Fibroblast of lung (primary cell): ENCODE data around the gene MAPKAP1. TPM values are rescaled to one million over a fixed set of nuclear protein-coding genes. Genes with fewer than 3 reads are reported as not detected.

Source experiments
- DNase-seq, 2 donors: peaks; one replicate each; pipeline versions ENCODE4 v3.0.0 to v3.0.0-alpha.2; 2010; ENCODE audit warnings: low read depth in 2 of 2
- H2AFZ ChIP-seq: 2 replicates; pipeline ENCODE4 v1.5.1; 2012; ENCODE audit warnings: low read length, control low read depth, inconsistent platforms
- H3K27ac ChIP-seq: 2 replicates; pipeline ENCODE4 v1.5.1; 2011; ENCODE audit warnings: low read length, control low read depth; ENCODE audit not compliant: insufficient read depth
- H3K27me3 ChIP-seq: 2 replicates; pipeline ENCODE4 v1.5.1; 2011; ENCODE audit warnings: mild to moderate bottlenecking, low read length; ENCODE audit not compliant: control insufficient read depth, insufficient read depth
- H3K36me3 ChIP-seq: 2 replicates; pipeline ENCODE4 v1.5.1; 2011; ENCODE audit warnings: low read length; ENCODE audit not compliant: control insufficient read depth, insufficient read depth
- H3K4me1 ChIP-seq: 2 replicates; pipeline ENCODE4 v1.5.1; 2011; ENCODE audit warnings: low read length; ENCODE audit not compliant: control insufficient read depth, insufficient read depth; ENCODE audit errors: extremely low read depth
- H3K4me2 ChIP-seq: 2 replicates; pipeline ENCODE4 v1.5.1; 2011; ENCODE audit warnings: low read length, control low read depth; ENCODE audit not compliant: insufficient read depth; ENCODE audit errors: extremely low read depth
- H3K4me3 ChIP-seq, 4 experiments: fragments of 200-600 bp in 1 of 4; sonication (generic) in 1 of 4; replicated peaks in 1 of 4; 2 replicates each; pipeline ENCODE4 v1.5.1; 2011 to 2016; ENCODE audit warnings: low read length in 4 of 4, low read depth in 3 of 4, mild to moderate bottlenecking in 3 of 4, control low read depth in 2 of 4, inconsistent platforms in 1 of 4, mixed read lengths in 1 of 4; ENCODE audit not compliant: insufficient read depth in 1 of 4; ENCODE audit errors: control extremely low read depth in 1 of 4
- H3K79me2 ChIP-seq: 2 replicates; pipeline ENCODE4 v1.5.1; 2012; ENCODE audit warnings: mild to moderate bottlenecking, low read length, inconsistent platforms; ENCODE audit not compliant: control insufficient read depth, insufficient read depth
- H3K9ac ChIP-seq: 2 replicates; pipeline ENCODE4 v1.5.1; 2011; ENCODE audit warnings: mild to moderate bottlenecking, low read length, control low read depth; ENCODE audit not compliant: insufficient read depth
- H3K9me3 ChIP-seq: 2 replicates; pipeline ENCODE4 v1.5.1; 2012; ENCODE audit warnings: low read depth, low read length; ENCODE audit not compliant: control insufficient read depth, insufficient read depth
- H4K20me1 ChIP-seq: 2 replicates; pipeline ENCODE4 v1.5.1; 2011; ENCODE audit warnings: low read length; ENCODE audit not compliant: control insufficient read depth, insufficient read depth; ENCODE audit errors: extremely low read depth
- EZH2 ChIP-seq: IDR thresholded peaks from 2 replicates; pipeline ENCODE4 v1.5.1; 2012; ENCODE audit warnings: low read length, control low read depth, mild to moderate bottlenecking; ENCODE audit errors: missing control alignments
- polyA plus RNA-seq, 2 donors: library from polyadenylated mRNA; depleted of rRNA in 1 of 2; stranded (reverse) in 1 of 2; unstranded in 1 of 2; fragments of >200 nt; gene quantifications; 2 replicates each; pipeline ENCODE4 v1.2.1, GENCODE V29; 2011 to 2012; ENCODE audit warnings: missing spikeins in 1 of 2
- total RNA-seq: library from RNA; depleted of rRNA; stranded (reverse); fragments of >200 nt; gene quantifications from 2 replicates; pipeline ENCODE4 v1.2.1, GENCODE V29; 2014
- TF ChIP-seq, protein P1 (sequence below), 2 donors: IDR thresholded peaks in 1 of 2; conservative IDR thresholded peaks in 1 of 2; 1 replicate in 1 of 2; 2 replicates in 1 of 2; pipeline ENCODE4 v1.5.1; 2011 to 2012; ENCODE audit warnings: low read length in 2 of 2, control low read depth in 1 of 2, inconsistent platforms in 1 of 2, low read depth in 1 of 2, mild to moderate bottlenecking in 1 of 2

Gene MAPKAP1
- total and polyA plus RNA-seq, 2 donors (not counting 1 experiment from before 2014, with no cell fraction given) = 63.7 to 127 TPM

DNA sequence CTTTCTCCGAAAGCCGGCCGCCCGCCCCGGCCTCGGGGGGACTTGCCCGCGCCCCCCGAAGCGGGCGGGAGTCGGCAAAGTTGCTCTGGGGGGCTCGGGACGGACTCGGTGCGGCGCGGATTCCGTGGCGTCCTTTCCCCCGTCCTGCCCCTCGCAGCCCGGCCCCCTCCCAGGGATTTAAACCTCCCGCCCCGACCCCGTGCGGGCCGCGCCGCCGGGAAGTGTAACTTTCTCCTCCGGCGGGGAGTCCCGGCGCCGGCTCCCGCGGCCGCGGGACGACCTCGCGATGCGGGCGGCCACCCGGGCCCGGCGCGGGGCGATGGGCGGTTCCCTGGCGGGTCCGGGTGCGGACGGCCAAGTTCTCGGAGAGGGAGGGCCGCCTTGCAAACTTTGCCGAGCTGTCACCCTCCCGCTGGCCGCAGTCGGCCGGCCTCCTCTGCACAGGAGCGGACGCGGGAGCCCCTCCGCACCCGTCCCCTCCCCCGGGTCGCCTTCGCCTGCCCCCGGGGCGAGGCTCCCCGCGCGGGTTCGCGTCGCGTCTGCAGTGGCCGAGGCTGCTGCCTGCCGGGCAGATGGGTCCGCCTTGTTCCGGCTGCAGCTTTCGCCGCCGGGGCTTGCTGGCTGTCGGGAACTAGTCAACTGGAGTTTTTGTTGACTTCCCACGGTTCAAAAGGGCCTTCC, 40.9 kb upstream of the MAPKAP1 start:
- no peak for TF ChIP-seq EZH2
- TF ChIP-seq, protein P1, sequence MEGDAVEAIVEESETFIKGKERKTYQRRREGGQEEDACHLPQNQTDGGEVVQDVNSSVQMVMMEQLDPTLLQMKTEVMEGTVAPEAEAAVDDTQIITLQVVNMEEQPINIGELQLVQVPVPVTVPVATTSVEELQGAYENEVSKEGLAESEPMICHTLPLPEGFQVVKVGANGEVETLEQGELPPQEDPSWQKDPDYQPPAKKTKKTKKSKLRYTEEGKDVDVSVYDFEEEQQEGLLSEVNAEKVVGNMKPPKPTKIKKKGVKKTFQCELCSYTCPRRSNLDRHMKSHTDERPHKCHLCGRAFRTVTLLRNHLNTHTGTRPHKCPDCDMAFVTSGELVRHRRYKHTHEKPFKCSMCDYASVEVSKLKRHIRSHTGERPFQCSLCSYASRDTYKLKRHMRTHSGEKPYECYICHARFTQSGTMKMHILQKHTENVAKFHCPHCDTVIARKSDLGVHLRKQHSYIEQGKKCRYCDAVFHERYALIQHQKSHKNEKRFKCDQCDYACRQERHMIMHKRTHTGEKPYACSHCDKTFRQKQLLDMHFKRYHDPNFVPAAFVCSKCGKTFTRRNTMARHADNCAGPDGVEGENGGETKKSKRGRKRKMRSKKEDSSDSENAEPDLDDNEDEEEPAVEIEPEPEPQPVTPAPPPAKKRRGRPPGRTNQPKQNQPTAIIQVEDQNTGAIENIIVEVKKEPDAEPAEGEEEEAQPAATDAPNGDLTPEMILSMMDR (conservative IDR thresholded peaks at IDR 0.05 in 1 of 2, IDR thresholded peaks at IDR 0.05 in 1 of 2; ENCODE audit: low read depth in 1 of 2, low read length in 2 of 2) = no peak
- DNase-seq = no peak
- H3K36me3 ChIP-seq = no peaks in the 10 kb centered on the region
- H3K4me1 ChIP-seq = peaks cover 14% of the 10 kb centered on the region
- peak overlapping the region; percentile 21 for H2AFZ ChIP-seq
- H4K20me1 ChIP-seq = no peaks in the 10 kb centered on the region
- H3K79me2 ChIP-seq = peaks cover 54% of the 10 kb centered on the region
- peak overlapping the region; percentile 74 for H3K4me2 ChIP-seq
- H3K27me3 ChIP-seq = no peaks in the 10 kb centered on the region
- no peaks in the 10 kb centered on the region for H3K9me3 ChIP-seq
- peak overlapping the region; percentile 76 for H3K9ac ChIP-seq
- peak overlapping the region; percentile 78 for H3K27ac ChIP-seq
- H3K4me3 ChIP-seq = peak overlapping the region; percentile 84 to 96 (median 90)

DNA sequence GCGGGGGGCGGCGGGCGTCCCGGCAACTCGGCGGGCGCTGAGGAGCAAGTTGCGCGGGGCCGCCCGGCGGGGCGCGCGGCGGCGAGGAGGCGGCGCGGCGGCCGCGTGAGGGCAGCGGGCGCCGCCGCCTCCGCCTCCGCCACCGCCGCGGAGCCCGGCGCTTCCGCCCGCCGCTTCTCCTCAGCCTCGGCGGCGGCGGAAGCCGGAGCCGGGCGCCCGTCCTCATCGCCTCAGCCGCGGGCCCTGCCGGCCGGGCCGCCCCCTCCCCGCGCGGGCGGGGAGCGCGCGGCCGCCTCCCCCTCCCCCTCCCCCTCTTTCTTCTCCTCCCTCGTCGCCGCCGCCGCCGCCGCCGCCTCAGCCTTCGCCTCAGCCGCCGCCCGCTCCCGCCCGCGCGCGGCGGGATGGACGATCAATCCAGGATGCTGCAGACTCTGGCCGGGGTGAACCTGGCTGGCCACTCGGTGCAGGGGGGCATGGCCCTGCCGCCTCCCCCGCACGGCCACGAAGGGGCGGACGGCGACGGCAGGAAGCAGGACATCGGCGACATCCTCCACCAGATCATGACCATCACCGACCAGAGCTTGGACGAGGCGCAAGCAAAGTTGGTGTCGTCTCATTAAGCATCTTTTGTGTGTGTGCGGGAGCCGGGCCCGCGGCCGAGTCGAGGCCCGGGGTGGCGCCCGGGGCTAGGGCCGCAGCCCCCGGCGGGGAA, 40.2 kb upstream of the MAPKAP1 start, which contains the start of gene PBX3:
Gene PBX3, plus strand, starts transcription at position 321 of the 712 bp plus-strand sequence.
- Histone ChIP-seq H3K27ac (peak within 1 kb of the TSS; percentile 85), H3K4me3 (peak within 1 kb of the TSS; percentile 84 to 96 (median 90)), H2AFZ (peak within 1 kb of the TSS; percentile 79), H3K36me3 (no peaks in the 10 kb centered on the region), H3K9me3 (no peaks in the 10 kb centered on the region), H4K20me1 (no peaks in the 10 kb centered on the region), H3K9ac (peak within 1 kb of the TSS; percentile 76), H3K79me2 (peaks cover 47% of the 10 kb centered on the region), H3K27me3 (no peaks in the 10 kb centered on the region), H3K4me1 (peaks cover 10% of the 10 kb centered on the region), H3K4me2 (peak within 1 kb of the TSS; percentile 93)
- DNase-seq = peak; percentile 41 to 45
- TF ChIP-seq, protein P1 (conservative IDR thresholded peaks at IDR 0.05 in 1 of 2, IDR thresholded peaks at IDR 0.05 in 1 of 2; ENCODE audit: low read depth in 1 of 2, low read length in 2 of 2) = no peak
- TF ChIP-seq EZH2 = no peak

GRCh38 chr9:125746774-125747052, 39.7 kb upstream of the MAPKAP1 start:
- Histone ChIP-seq H3K9me3 (no peaks in the 10 kb centered on the region), H3K4me3 (peak overlapping the region in 2 of 4 experiments; percentile 20 to 71), H3K9ac (peak overlapping the region; percentile 28), H3K27me3 (no peaks in the 10 kb centered on the region), H3K27ac (no peak overlapping the region), H4K20me1 (no peaks in the 10 kb centered on the region), H3K36me3 (no peaks in the 10 kb centered on the region), H3K4me2 (no peak overlapping the region), H2AFZ (no peak overlapping the region), H3K79me2 (peaks cover 42% of the 10 kb centered on the region), H3K4me1 (peaks cover 6% of the 10 kb centered on the region)
- no peak for TF ChIP-seq EZH2
- TF ChIP-seq, protein P1 (conservative IDR thresholded peaks at IDR 0.05 in 1 of 2, IDR thresholded peaks at IDR 0.05 in 1 of 2; ENCODE audit: low read depth in 1 of 2, low read length in 2 of 2) = no peak
- no peak for DNase-seq
